HT1080 (cell line): ENCODE results near the gene LAMTOR4. TPM values are rescaled to one million over a fixed set of nuclear protein-coding genes. Genes with fewer than 3 reads are reported as not detected.

Experiments
- DNase-seq: peaks from one replicate; pipeline ENCODE4 v3.0.0-alpha.2; 2015; ENCODE audit warnings: low read depth
- total RNA-seq: library from RNA; depleted of rRNA; stranded (reverse); fragments of >200 nt; shearing (Covaris generic); gene quantifications from 2 replicates; pipeline ENCODE4 v1.2.3, GENCODE V29; 2014

Gene LAMTOR4
- total RNA-seq, 1 experiment from 2014 or later = 88.0 TPM

- DNase-seq = no peak
These were observed 4.4 kb downstream of the LAMTOR4 start for GRCh38 chr7:100152937-100153666.

DNA sequence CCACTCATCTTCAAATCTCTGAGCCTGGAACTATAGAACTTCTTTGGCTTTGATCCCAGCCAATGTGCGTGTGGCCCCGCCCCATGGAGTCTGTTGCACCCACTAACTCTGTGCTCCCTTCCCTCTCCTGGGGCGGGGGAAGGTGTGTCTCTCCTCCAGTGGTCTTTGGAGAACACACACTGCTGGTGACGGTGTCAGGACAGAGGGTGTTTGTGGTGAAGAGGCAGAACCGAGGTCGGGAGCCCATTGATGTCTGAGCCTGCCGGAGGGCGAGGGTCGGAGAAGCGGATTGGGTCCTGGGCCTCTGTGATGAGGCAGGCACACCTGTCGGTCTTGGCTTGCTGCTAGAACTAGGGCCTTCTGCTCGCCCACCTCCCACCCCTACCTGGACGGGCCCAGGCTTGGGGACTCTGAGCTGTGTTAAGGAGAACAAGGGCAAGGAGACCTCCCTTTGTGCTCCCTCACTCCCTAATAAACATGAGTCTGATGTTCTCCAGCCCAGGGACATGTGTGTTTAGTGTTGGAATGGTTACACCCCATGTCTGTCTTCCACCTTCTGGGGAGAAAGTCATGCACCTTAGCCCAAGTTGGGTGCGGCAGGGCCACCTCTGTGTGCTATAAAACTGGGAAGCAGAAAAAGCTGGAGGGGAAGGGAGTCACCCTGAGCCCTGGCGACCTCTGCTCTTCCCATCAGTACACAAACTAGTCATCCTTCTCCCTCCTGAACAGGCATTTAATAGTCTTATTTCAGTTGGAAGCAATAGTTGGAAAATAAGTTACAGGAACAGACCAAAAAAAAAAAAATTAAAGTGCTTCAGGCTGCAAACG is 5.2 kb downstream of the LAMTOR4 start:
- DNase-seq = no peak

- DNase-seq = no peak
These were observed 6.2 kb downstream of the LAMTOR4 start for GRCh38 chr7:100154651-100155491.

GRCh38 chr7:100155553-100156317 is 7.0 kb downstream of the LAMTOR4 start:
- no peak for DNase-seq

GRCh38 chr7:100156331-100157068 is 7.8 kb downstream of the LAMTOR4 start:
- DNase-seq = no peak

- no peak for DNase-seq
These were observed 8.3 kb downstream of the LAMTOR4 start for GRCh38 chr7:100157069-100157333.

DNA sequence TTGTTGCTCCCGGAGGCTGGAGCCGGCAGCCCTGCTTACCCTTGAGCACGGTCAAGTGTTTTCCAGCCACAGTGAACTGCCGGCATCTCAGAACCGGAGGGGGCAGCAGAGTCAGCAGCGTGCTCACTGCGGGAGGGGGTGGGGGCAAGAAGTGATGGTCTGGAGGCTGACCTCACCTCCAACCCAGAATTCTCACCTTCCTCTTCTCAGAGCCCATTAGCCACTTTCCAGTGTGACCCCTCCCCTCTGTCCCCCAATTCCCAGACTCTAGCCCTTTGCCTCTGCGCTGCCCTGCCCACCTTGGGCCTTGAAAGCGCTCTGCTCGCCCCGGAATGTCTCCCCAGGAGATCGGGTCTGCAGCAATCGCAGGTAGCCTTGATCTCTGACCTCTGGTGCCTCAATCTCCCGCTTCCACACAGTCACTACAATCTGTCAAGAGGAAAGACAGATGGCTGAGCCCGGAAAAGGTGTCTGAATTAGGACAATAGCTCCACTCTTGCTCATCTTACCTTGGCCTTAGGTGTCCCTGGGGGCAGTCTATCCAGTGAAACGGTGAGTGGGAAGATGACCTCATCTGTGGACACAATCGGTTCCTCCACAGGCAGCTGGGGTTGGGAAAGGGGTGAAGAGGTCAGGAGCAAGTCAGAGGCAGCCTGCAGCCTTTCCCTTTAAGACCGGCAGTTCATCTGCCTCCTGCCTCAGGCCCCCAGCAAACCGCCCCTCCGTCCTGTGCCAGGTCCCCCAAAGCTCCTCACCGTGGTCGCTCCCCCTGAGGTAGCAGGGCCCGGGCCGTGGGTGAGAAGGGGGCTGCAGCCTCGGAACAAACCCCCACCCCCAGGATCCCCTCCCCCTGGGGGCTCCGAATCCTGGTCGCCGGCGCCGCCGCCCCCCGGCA is 8.9 kb downstream of the LAMTOR4 start:
- no peak for DNase-seq

- peak; percentile 82 for DNase-seq
These were observed 9.7 kb downstream of the LAMTOR4 start, which contains the start of gene TRAPPC14 for GRCh38 chr7:100158229-100159098. TRAPPC14 (minus strand) TSS chr7:100158723; CDS start chr7:100158499, 224 bp downstream.

GRCh38 chr7:100159099-100159623 is 10.4 kb downstream of the LAMTOR4 start:
- DNase-seq = peak; percentile 38

- DNase-seq = no peak
These were observed 11.3 kb downstream of the LAMTOR4 start for GRCh38 chr7:100160067-100160466.

GRCh38 chr7:100163006-100163531 is 14.4 kb downstream of the LAMTOR4 start:
- DNase-seq = no peak

DNA sequence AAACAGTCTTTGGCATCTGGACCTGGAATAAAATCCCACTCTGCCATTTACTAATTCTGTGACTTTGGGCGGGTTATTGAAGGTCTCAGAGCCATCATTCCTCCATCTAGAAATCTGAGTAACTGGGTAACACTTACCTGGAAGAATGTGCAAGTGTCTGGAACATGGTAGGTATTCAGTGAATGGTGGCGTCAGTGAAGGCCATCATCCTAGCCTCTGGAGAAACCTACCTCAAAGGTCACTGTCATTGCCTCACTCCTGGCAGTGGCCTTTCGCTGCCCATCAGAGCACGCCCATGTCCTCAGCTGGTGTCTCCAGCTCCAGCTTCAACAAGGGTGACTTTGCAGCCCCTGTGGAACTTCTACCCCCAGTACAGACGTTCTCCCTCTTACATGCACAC is 15.2 kb downstream of the LAMTOR4 start:
- no peak for DNase-seq

DNA sequence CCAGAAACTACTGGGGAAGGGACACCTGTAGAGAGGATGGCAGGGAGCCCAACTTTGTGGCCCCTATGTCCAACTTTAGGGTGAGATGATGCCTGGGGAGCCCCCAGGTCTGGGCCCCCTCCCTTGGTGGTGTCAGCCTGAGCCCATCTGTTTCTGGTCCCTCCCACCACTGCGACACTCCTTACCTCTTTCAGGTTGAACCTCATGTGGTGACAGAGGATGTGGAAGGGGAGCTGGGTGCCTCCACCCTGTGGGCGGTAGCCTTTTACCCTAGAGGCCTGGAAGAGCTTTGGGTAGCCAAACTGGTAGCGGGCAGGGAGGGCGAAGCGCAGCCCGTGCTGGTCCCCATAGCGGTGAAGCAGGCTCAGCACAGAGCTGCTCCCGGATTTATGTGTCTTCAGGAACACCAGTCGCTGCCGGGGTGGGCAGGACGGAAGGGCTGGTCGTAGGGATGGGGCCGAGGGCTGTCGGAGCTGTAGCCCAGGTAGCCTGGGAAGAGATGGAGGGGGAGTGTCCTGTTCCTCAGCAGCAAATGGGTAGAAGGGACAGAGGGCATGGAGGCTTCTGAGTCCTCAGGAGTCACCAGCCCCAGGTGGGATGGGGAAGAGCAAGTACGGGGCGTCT is 17.7 kb downstream of the LAMTOR4 start:
- no peak for DNase-seq

GRCh38 chr7:100166970-100167911 is 18.5 kb downstream of the LAMTOR4 start:
- DNase-seq = no peak

- no peak for DNase-seq
These were observed 19.2 kb downstream of the LAMTOR4 start for GRCh38 chr7:100167912-100168323.
